ENCODE data around the gene NR6A1.

NR6A1 gene

GRCh38 chr9:124617477-124618141 lies 153.5 kb downstream of the NR6A1 start:
- no peak overlapping the region for H3K27ac ChIP-seq (ENCODE audit: extremely low read depth, low read depth, low read length)
- H3K4me1 ChIP-seq (ENCODE audit: control insufficient read depth, insufficient read depth, low read length) = peaks cover 10% of the 10 kb centered on the region
- POLR2A ChIA-PET = interaction anchor here (0.8 to 2.1 kb wide), 5 partner anchors 41 to 66 kb away, joined by 3 to 16 read pairs (median 4); no protein-coding TSS in a partner anchor
- TF ChIP-seq, protein P1, sequence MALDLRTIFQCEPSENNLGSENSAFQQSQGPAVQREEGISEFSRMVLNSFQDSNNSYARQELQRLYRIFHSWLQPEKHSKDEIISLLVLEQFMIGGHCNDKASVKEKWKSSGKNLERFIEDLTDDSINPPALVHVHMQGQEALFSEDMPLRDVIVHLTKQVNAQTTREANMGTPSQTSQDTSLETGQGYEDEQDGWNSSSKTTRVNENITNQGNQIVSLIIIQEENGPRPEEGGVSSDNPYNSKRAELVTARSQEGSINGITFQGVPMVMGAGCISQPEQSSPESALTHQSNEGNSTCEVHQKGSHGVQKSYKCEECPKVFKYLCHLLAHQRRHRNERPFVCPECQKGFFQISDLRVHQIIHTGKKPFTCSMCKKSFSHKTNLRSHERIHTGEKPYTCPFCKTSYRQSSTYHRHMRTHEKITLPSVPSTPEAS (tag by site-specific recombination; IDR thresholded peaks at IDR 0.05) = no peak
- TF ChIP-seq ZNF449 (tag by site-specific recombination; IDR thresholded peaks at IDR 0.05) (peak; percentile 55; the same call in 1 of the 2 replicates), ZNF248 (tag by site-specific recombination; IDR thresholded peaks at IDR 0.05) (no peak), ZNF560 (tag by site-specific recombination; IDR thresholded peaks at IDR 0.05; ENCODE audit: borderline replicate concordance) (no peak), ZBTB44 (tag by site-specific recombination; IDR thresholded peaks at IDR 0.05) (no peak), ZNF670 (tag by site-specific recombination; IDR thresholded peaks at IDR 0.05; ENCODE audit: low read depth) (no peak), ZFP41 (tag by site-specific recombination; IDR thresholded peaks at IDR 0.05; ENCODE audit: borderline replicate concordance) (no peak), ZNF514 (tag by site-specific recombination; IDR thresholded peaks at IDR 0.05) (no peak), SCRT1 (tag by site-specific recombination; IDR thresholded peaks at IDR 0.05; ENCODE audit: borderline replicate concordance) (no peak), ZNF2 (tag by site-specific recombination; IDR thresholded peaks at IDR 0.05) (0 out of 2 replicates have a peak, but pooled peaks have one; percentile 31), REST (tag by site-specific recombination; IDR thresholded peaks at IDR 0.05) (no peak), ZNF473 (tag by site-specific recombination; IDR thresholded peaks at IDR 0.05) (no peak), SCRT2 (tag by site-specific recombination; IDR thresholded peaks at IDR 0.05) (no peak), ZNF692 (tag by site-specific recombination; IDR thresholded peaks at IDR 0.05) (no peak), KLF16 (tag by site-specific recombination; IDR thresholded peaks at IDR 0.05) (no peak), ZNF157 (tag by site-specific recombination; IDR thresholded peaks at IDR 0.05) (no peak), ZNF341 (tag by site-specific recombination; IDR thresholded peaks at IDR 0.05; ENCODE audit: low read depth) (no peak), ZNF266 (tag by site-specific recombination; IDR thresholded peaks at IDR 0.05; ENCODE audit: low read depth) (no peak), ZNF624 (tag by site-specific recombination; IDR thresholded peaks at IDR 0.05) (no peak), ZNF10 (tag by site-specific recombination; IDR thresholded peaks at IDR 0.05) (no peak), ZNF433 (tag by site-specific recombination; IDR thresholded peaks at IDR 0.05; ENCODE audit: low read depth) (no peak), ZFP37 (tag by site-specific recombination; IDR thresholded peaks at IDR 0.05) (no peak), KLF8 (tag by site-specific recombination; IDR thresholded peaks at IDR 0.05) (no peak)

More at GRCh38 chr9:124617477-124618141, 153.5 kb downstream of the NR6A1 start:
- Histone ChIP-seq H3K36me3 (ENCODE audit: control insufficient read depth in 2 of 2, insufficient read depth in 1 of 2, low read length in 2 of 2) (no peaks in the 10 kb centered on the region), H3K9me3 (ENCODE audit: control insufficient read depth, insufficient read depth, low read depth, low read length) (no peaks in the 10 kb centered on the region), H3K4me3 (ENCODE audit: low read depth, low read length) (no peak overlapping the region)
- CTCF ChIA-PET = interaction anchor here (0.6 to 5.4 kb wide), 67 partner anchors 9 to 253 kb away, joined by 3 to 236 read pairs (median 6); partner anchors contain the start of genes NR6A1, OLFML2A and WDR38

Data from HEK293 (cell line).